ENCODE results near the gene PRR5L.
"Not testable (repeated sequence)": the region's sequence is repeated elsewhere in the genome, so short reads cannot be mapped to it uniquely, and the experiment has no call there.

PRR5L gene

DNA sequence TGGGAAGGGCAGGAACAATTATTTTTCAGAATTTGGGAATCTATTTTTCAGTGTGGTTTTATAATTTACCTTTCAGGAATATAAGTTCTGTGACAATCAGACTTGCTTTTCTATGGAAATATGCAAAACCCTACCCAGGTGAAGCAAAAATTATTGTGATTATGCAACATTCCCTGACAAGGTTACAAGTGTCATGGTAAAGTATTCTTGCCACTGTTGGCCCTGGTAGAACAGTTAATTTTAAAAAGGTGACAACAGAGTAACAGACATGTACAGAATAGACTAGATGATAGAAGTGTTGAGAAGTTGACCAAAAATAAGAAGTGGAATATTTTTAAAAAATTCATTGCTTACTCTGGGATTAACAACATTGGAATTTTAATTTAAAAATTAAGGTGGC lies 184.7 kb downstream of the PRR5L start:
- no peaks in the 10 kb centered on the region for H3K9me3 ChIP-seq (ENCODE audit: control insufficient read depth, low read length)
- no peak overlapping the region for H3K9ac ChIP-seq

DNA sequence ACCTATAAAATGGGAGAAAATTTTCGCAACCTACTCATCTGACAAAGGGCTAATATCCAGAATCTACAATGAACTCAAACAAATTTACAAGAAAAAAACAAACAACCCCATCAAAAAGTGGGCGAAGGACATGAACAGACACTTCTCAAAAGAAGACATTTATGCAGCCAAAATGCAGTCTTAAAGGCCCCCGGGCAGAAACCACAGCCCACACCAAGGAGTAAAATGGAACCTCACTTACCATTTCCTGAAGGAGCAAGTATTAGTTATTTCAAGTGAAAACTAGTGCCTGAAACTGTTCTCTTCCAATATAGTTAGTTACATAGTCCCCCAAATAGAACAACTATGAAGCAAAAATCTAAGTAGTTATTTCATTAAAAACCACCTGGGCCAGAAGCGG lies 187.0 kb downstream of the PRR5L start:
- not testable (repeated sequence) for H2AFZ ChIP-seq; H3K27me3 ChIP-seq (ENCODE audit: control insufficient read depth, insufficient read depth, low read length); H3K4me2 ChIP-seq (ENCODE audit: low read length); H3K4me1 ChIP-seq; H3K79me2 ChIP-seq; H3K9ac ChIP-seq; H3K4me3 ChIP-seq (ENCODE audit: low read depth, low read length); H3K27ac ChIP-seq; H3K36me3 ChIP-seq (ENCODE audit: control insufficient read depth, insufficient read depth, low read length); H3K9me3 ChIP-seq (ENCODE audit: control insufficient read depth, low read length)

More for the DNA sequence above, 184.7 kb downstream of the PRR5L start:
- H3K4me1 ChIP-seq, result no peaks in the 10 kb centered on the region
- H2AFZ ChIP-seq, result no peak overlapping the region
- no peak overlapping the region for H3K4me2 ChIP-seq (ENCODE audit: low read length)
- no peaks in the 10 kb centered on the region for H3K36me3 ChIP-seq (ENCODE audit: control insufficient read depth, insufficient read depth, low read length)
- H3K27me3 ChIP-seq (ENCODE audit: control insufficient read depth, insufficient read depth, low read length), result no peaks in the 10 kb centered on the region
- TF ChIP-seq, protein P1, sequence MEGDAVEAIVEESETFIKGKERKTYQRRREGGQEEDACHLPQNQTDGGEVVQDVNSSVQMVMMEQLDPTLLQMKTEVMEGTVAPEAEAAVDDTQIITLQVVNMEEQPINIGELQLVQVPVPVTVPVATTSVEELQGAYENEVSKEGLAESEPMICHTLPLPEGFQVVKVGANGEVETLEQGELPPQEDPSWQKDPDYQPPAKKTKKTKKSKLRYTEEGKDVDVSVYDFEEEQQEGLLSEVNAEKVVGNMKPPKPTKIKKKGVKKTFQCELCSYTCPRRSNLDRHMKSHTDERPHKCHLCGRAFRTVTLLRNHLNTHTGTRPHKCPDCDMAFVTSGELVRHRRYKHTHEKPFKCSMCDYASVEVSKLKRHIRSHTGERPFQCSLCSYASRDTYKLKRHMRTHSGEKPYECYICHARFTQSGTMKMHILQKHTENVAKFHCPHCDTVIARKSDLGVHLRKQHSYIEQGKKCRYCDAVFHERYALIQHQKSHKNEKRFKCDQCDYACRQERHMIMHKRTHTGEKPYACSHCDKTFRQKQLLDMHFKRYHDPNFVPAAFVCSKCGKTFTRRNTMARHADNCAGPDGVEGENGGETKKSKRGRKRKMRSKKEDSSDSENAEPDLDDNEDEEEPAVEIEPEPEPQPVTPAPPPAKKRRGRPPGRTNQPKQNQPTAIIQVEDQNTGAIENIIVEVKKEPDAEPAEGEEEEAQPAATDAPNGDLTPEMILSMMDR (IDR thresholded peaks at IDR 0.05), result no peak
- no peak overlapping the region for H3K27ac ChIP-seq
- no peaks in the 10 kb centered on the region for H3K79me2 ChIP-seq
- H3K4me3 ChIP-seq (ENCODE audit: low read depth, low read length), result no peak overlapping the region

- TF ChIP-seq, protein P1 (IDR thresholded peaks at IDR 0.05), result no peak
Measured at GRCh38 chr11:36485298-36486002, 189.4 kb downstream of the PRR5L start.

DNA sequence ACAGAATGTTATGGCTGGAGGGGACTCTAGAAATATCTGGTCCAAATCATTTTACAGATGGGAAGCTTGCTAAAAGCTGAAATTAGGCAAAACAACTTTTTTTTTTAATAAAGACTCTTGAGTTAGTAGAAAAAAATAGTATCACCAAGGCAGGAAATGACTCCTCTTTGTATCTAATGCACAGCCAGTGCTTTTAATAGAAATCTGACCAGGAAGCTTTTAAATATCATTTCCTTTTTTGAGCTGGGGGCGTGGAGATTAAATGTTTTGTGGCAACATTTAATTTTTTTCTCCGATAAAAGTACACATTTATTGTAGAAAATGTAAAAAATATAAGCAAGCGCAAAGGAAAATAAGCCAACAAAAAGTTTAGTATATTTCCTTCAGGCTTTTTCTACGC lies 191.5 kb downstream of the PRR5L start:
- H3K36me3 ChIP-seq (ENCODE audit: control insufficient read depth, insufficient read depth, low read length), result no peaks in the 10 kb centered on the region
- no peak overlapping the region for H3K4me2 ChIP-seq (ENCODE audit: low read length)

More at GRCh38 chr11:36485298-36486002, 189.4 kb downstream of the PRR5L start:
- H3K4me3 ChIP-seq (ENCODE audit: low read depth, low read length), result no peak overlapping the region
- H3K9me3 ChIP-seq (ENCODE audit: control insufficient read depth, low read length), result no peaks in the 10 kb centered on the region
- no peak overlapping the region for H3K27ac ChIP-seq
- H3K27me3 ChIP-seq (ENCODE audit: control insufficient read depth, insufficient read depth, low read length), result no peaks in the 10 kb centered on the region
- H3K36me3 ChIP-seq (ENCODE audit: control insufficient read depth, insufficient read depth, low read length), result no peaks in the 10 kb centered on the region
- no peak overlapping the region for H3K9ac ChIP-seq
- H3K4me1 ChIP-seq, result no peaks in the 10 kb centered on the region
- no peak overlapping the region for H3K4me2 ChIP-seq (ENCODE audit: low read length)
- no peak overlapping the region for H2AFZ ChIP-seq
- no peaks in the 10 kb centered on the region for H3K79me2 ChIP-seq

DNA sequence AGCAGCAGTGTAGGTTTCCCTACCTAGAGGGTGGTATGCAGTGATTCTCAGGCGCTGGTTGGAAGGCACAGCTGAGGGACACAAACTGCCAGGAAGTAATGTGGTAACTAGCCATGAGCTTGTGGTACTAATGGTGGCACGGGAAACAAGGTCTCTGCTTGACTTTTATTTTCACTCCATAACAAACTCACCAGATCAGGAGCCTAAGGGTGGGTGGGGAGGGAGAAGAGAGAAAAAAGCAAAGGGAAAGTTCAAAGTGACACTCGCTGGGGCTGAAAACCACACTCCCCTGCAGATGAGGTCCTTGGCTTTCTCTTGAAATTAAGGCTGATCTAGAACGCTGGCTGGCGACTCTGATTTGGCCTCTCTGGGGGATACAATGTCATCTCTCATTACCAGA lies 192.0 kb downstream of the PRR5L start:
- H3K4me1 ChIP-seq, result no peaks in the 10 kb centered on the region

More for the DNA sequence above, 191.5 kb downstream of the PRR5L start:
- H3K9ac ChIP-seq, result no peak overlapping the region
- TF ChIP-seq, protein P1 (IDR thresholded peaks at IDR 0.05), result no peak
- no peaks in the 10 kb centered on the region for H3K4me1 ChIP-seq
- no peak overlapping the region for H2AFZ ChIP-seq
- no peaks in the 10 kb centered on the region for H3K27me3 ChIP-seq (ENCODE audit: control insufficient read depth, insufficient read depth, low read length)
- H3K9me3 ChIP-seq (ENCODE audit: control insufficient read depth, low read length), result no peaks in the 10 kb centered on the region
- H3K4me3 ChIP-seq (ENCODE audit: low read depth, low read length), result no peak overlapping the region
- H3K79me2 ChIP-seq, result no peaks in the 10 kb centered on the region
- H3K27ac ChIP-seq, result no peak overlapping the region

More for the DNA sequence above, 192.0 kb downstream of the PRR5L start:
- TF ChIP-seq, protein P1 (IDR thresholded peaks at IDR 0.05), result no peak
- no peak overlapping the region for H3K4me3 ChIP-seq (ENCODE audit: low read depth, low read length)
- no peaks in the 10 kb centered on the region for H3K27me3 ChIP-seq (ENCODE audit: control insufficient read depth, insufficient read depth, low read length)
- no peaks in the 10 kb centered on the region for H3K79me2 ChIP-seq
- H3K36me3 ChIP-seq (ENCODE audit: control insufficient read depth, insufficient read depth, low read length), result no peaks in the 10 kb centered on the region
- no peak overlapping the region for H3K9ac ChIP-seq
- H3K4me2 ChIP-seq (ENCODE audit: low read length), result no peak overlapping the region
- H3K27ac ChIP-seq, result no peak overlapping the region
- H3K9me3 ChIP-seq (ENCODE audit: control insufficient read depth, low read length), result no peaks in the 10 kb centered on the region
- H2AFZ ChIP-seq, result no peak overlapping the region
